Endothelial cell of hepatic sinusoid (primary cell): ENCODE data around the gene CACNA1S.

Source experiments
- in situ Hi-C: cut with HindIII; loops from 2 replicates; pipeline ENCODE4 v1.10.0; 2017; ENCODE audit warnings: low sequenced_read_pairs

Gene CACNA1S

GRCh38 chr1:201019321-201019977, 92.8 kb downstream of the CACNA1S start:
- in situ Hi-C loops: no loop called here

DNA sequence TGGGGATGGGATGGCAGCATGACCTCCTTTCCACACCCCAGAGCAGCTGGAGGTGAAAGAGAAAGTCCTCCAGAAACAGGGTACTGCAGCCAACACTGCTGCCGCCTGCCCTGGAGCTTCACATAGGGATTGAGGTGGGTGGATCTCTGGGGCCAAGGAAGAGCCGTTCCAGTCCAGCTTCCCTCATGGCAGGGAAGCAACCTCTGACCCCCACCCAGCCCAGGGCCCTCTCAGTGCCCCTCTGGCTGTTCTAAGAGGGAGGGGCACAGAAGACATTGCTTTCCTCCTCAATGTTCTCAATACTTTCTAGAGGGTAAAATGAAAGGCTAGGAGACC, 94.4 kb downstream of the CACNA1S start:
- in situ Hi-C loops: no loop called here

GRCh38 chr1:201016943-201017827, 95.0 kb downstream of the CACNA1S start:
- in situ Hi-C loops: no loop called here

- in situ Hi-C loops: no loop called here
Measured at GRCh38 chr1:201016211-201016651, 96.0 kb downstream of the CACNA1S start.

DNA sequence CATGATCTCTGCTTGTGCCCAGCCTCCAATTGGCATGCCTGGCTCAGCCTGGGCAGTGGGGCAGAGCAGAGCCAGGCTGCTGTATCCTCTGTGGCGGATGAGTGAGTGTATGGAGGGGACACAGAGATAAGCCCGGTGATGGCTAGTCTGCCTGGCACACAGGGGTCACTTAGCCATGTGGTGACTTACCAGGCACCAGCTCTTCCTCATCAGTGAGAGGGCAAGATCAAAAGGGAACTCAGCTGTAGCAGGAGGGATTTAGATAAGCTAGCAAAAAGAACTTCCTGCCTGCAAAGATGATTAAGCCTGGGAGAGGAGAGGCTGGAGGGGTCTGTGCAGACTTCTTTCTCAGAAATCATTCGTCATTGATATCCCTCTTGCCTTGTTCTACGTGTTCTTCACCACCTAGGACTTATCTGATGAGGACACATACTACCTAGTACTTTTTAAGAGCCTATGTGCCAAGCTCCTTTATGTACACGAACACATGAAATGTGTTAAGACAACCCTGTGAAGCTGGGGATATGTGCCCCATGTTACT, 96.6 kb downstream of the CACNA1S start:
- in situ Hi-C loops: no loop called here

DNA sequence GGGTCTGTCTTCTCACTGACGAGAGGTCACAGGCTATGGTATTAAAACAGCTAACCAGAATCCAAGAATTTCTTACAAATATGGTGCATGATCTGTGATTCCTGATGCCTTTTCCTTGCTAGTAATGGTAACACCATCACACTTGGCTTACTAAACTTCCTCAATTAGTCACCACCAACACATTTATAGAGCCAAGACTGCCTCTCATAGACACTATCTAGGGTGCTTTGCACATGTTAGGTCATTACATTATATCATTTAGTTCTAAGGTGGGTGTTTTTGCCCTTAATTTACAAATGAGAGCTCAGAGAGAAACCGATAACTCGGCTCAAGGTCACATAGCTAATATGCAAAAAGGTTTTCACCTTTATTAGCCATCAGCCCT, 97.4 kb downstream of the CACNA1S start:
- in situ Hi-C loops: no loop called here

GRCh38 chr1:201013991-201014815, 98.0 kb downstream of the CACNA1S start:
- in situ Hi-C loops: no loop called here

DNA sequence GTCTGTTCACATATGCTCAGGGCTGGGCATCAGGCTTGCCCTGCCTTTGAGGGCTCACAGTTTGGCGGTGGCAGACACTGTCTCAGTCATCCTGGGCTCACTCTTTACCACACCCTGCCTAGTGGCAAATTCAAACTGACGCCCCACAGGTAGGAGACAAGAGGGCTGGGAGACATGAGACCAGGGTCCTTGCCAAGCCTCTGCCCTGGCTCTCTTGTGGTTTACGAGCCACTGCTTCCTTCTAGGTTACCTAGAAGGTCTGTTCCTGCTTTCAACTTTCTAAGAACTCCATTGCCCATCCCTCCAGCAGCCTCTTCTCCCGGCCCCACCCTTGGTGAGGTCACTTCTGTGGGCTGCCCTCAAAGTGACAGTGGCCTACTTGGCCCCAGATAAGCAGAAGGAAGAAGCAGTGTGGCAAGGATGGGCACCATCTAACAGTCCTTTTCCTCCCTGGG, 99.2 kb downstream of the CACNA1S start:
- in situ Hi-C loops: no loop called here

- in situ Hi-C loops: no loop called here
Measured at GRCh38 chr1:201011616-201012015, 100.6 kb downstream of the CACNA1S start.

- in situ Hi-C loops: no loop called here
Measured at GRCh38 chr1:201009962-201010645, 102.1 kb downstream of the CACNA1S start.

DNA sequence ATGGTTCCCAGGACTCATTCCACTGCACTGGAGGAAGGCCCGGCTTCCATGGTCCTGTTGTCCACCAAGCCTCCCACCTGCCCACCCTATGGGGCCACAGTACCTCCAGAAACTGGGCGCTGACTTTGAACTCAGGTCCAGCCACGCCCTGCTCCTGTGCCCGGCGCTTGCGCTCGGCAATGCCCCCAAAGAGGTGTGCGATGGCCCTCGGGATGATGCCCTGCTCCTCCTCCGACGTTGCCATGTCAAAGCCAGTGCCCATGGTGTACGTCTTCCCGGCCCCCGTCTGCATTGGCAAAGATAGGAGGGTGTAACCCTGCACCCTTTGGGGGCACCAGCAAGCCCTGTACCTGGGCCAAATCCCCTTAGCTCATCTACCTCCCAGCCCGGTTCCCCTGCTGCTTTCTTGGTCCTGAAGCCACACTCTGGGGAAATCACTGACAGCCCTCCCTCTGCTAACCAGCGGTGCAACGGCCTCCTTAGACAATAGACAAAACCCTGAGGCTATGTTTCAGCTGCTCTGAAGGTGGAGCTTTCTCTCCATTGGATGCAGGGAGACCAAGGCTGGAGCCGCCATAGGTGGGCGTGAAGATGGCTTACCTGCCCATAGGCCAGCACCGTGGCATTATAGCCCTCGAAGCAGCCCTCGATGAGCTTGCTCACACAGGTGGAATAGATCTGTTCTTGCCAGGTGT, 103.4 kb downstream of the CACNA1S start:
- in situ Hi-C loops: no loop called here

DNA sequence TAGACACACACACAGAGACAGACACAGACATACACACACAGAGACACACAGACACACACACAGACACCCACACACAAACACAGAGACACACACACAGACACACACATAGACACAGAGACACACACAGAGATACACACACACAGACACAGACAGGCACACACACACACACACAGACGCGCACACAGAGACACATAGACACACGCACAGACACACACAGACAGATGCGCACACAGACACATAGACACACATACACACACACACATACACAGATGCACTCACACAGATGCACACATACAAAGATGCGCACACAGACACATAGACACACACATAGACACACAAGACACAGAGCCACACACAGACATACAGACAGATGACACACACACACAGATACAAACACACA, 104.7 kb downstream of the CACNA1S start:
- in situ Hi-C loops: no loop called here

DNA sequence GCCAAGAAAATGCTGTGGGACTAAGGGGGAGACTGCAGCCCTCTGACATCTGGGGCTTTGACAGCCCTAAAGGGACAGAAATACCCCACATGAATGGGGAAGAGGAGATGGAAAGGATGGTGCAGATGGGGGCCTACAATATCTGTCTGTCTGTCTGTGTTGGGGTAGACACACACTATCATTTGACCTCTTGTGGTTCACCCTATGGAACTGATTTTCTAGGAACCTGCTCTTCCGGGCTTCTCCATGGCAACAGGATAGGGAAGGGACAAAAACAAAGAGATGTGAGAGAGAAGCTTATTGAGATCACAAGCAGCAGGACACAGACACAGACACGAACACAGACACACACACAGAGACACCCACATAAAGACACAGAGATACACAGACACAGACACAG, 105.8 kb downstream of the CACNA1S start:
- in situ Hi-C loops: no loop called here

GRCh38 chr1:201004732-201005131, 107.5 kb downstream of the CACNA1S start:
- in situ Hi-C loops: no loop called here

DNA sequence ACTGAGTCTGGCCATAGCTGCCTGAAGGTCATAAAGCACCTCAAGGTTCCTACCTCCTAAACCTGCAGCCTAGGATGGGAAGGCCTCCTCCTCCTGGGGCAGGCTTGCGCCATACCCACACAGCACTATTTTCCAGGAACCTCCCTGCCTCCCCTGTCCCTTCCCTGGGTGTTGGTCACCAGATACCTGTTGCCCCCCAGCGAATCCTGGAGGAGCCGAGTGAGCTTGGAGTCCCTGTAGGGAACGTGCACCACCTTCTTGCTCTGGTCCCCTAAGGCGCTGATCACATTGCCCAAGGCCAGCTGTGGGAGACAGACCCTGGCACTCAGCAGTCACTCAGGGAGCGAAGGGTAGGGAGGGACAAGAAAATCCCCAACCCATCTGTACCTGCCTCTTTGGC, 108.1 kb downstream of the CACNA1S start:
- in situ Hi-C loops: no loop called here

DNA sequence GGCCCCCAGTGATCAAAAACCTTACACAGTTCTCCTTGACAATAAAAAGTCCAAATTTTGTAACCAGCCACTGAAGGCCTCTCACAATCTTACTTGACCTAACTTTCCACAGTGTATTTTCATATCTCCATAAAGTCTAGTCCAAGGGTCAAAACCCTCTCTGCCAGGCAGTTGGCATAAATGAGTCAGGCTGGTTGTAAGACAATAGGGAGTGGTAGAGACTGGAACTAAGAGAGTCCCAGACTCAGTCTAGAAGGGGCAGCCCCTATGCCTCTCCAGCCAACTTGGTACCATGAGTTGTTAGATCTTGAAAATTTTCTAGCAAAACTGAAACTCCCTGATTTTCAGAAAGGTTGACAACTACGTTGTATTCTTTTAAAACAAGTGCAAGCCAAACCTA, 109.7 kb downstream of the CACNA1S start:
- in situ Hi-C loops: no loop called here

GRCh38 chr1:201001962-201002361, 110.3 kb downstream of the CACNA1S start:
- in situ Hi-C loops: no loop called here

DNA sequence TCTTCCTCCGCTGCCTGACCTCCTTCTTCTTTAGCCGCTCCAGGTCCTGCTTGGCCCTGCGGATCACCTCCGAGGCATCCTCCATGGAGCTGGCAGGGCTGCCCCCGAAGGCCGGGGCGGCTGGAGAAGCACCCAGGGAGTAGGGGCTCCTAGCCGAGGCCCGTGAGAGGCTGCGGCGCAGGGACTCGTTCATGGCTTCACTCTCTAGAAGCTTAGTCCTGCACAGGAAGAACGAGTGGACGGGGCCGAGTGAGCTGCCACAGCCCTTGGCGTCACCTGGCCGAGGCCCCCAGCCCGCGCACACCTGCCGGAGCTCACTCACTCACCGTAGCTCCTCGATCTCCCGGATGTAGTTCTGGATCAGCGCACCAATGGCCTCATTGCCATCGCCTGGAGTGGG, 111.8 kb downstream of the CACNA1S start:
- in situ Hi-C loops: no loop called here

GRCh38 chr1:200999667-201000066, 112.6 kb downstream of the CACNA1S start:
- in situ Hi-C loops: no loop called here

GRCh38 chr1:200998323-200998722, 113.9 kb downstream of the CACNA1S start:
- in situ Hi-C loops: no loop called here
